Gastroesophageal sphincter (tissue), 4 donors: Measurements from ENCODE around the gene UGT3A2. TPM values are rescaled to one million over a fixed set of nuclear protein-coding genes. Genes with fewer than 3 reads are reported as not detected.

Experiments used
- ATAC-seq: fragments of 150-250 bp; one replicate; pipeline ENCODE4 v1.9.1; 2016; ENCODE audit warnings: mild to moderate bottlenecking, moderate library complexity
- H3K27ac ChIP-seq, 4 donors: fragments of 200-600 bp; sonication (generic) in 3 of 4; 1 replicate in 3 of 4; 2 replicates in 1 of 4; pipeline ENCODE4 v1.5.1; 2016 to 2019
- H3K27me3 ChIP-seq: fragments of 200-600 bp; sonication (generic); one replicate; pipeline ENCODE4 v1.5.1; 2019
- H3K36me3 ChIP-seq, 2 donors: fragments of 200-600 bp; sonication (generic); one replicate each; pipeline ENCODE4 v1.5.1; 2019; ENCODE audit warnings: control low read depth in 1 of 2
- H3K4me1 ChIP-seq, 3 donors: fragments of 200-600 bp; sonication (generic); 1 replicate in 2 of 3; 2 replicates in 1 of 3; pipeline ENCODE4 v1.5.1; 2016 to 2019; ENCODE audit warnings: control low read depth in 2 of 3
- H3K4me3 ChIP-seq, 2 donors: fragments of 200-600 bp; sonication (generic); one replicate each; pipeline ENCODE4 v1.5.1; 2019; ENCODE audit warnings: mild to moderate bottlenecking in 1 of 2, moderate library complexity in 1 of 2
- H3K9me3 ChIP-seq, 3 donors: fragments of 200-600 bp; sonication (generic); one replicate each; pipeline ENCODE4 v1.5.1; 2017 to 2019; ENCODE audit warnings: control low read depth in 2 of 3
- CTCF ChIP-seq, 4 experiments: fragments of 200-600 bp in 2 of 4; fragments of 450-650 bp in 2 of 4; sonication (generic) in 1 of 4; IDR thresholded peaks; one replicate each; pipeline ENCODE4 v1.5.1; 2017 to 2019; ENCODE audit warnings: antibody characterized with exemption in 4 of 4, mild to moderate bottlenecking in 2 of 4, moderate library complexity in 2 of 4
- EP300 ChIP-seq: sonication (generic); formaldehyde crosslinking; IDR thresholded peaks from one replicate; pipeline ENCODE4 v1.6.1; 2017; ENCODE audit warnings: antibody characterized with exemption, mild to moderate bottlenecking
- POLR2A ChIP-seq, 2 donors: fragments of 450-650 bp; IDR thresholded peaks; one replicate each; pipeline ENCODE4 v1.6.1; 2017; ENCODE audit warnings: antibody characterized with exemption in 2 of 2, mild to moderate bottlenecking in 2 of 2, moderate library complexity in 1 of 2
- POLR2AphosphoS5 ChIP-seq: sonication (generic); formaldehyde crosslinking; IDR thresholded peaks from one replicate; pipeline ENCODE4 v1.6.1; 2017; ENCODE audit warnings: antibody characterized with exemption
- WGBS, 2 donors: methylation state at CpG; one replicate each; pipeline ENCODE4 v1.1.5; 2018; ENCODE audit warnings: low coverage in 1 of 2; 5-methylcytosine and 5-hydroxymethylcytosine counted together
- total RNA-seq, 4 donors: library from RNA; depleted of rRNA; stranded (reverse); fragments of >200 nt; gene quantifications; one replicate each; pipeline ENCODE4 v1.1.0, GENCODE V29; 2016

UGT3A2 gene
- total RNA-seq, 4 donors from 2014 or later, result not detected

- Histone ChIP-seq H3K36me3 (no peaks in the 10 kb centered on the region), H3K4me1 (no peaks in the 10 kb centered on the region), H3K27me3 (peaks cover 31% of the 10 kb centered on the region), H3K9me3 (no peaks in the 10 kb centered on the region), H3K4me3 (no peak overlapping the region), H3K27ac (no peak overlapping the region)
- WGBS, 2 donors, result 60 to 66% methylated on average over 7 to 8 of the region's 9 CpGs
- ATAC-seq, result no peak
- TF ChIP-seq POLR2A (IDR thresholded peaks at IDR 0.05) (no peak), CTCF (IDR thresholded peaks at IDR 0.05) (no peak), EP300 (no peak)
Observed at GRCh38 chr5:36070687-36071571, 4.2 kb upstream of the UGT3A2 start.

GRCh38 chr5:36068751-36069281, 2.1 kb upstream of the UGT3A2 start:
- H3K27ac ChIP-seq, result no peak overlapping the region
- no peaks in the 10 kb centered on the region for H3K9me3 ChIP-seq
- no peaks in the 10 kb centered on the region for H3K4me1 ChIP-seq
- peaks cover 46% of the 10 kb centered on the region for H3K27me3 ChIP-seq
- TF ChIP-seq POLR2AphosphoS5 (no peak), EP300 (no peak), CTCF (IDR thresholded peaks at IDR 0.05) (no peak), POLR2A (IDR thresholded peaks at IDR 0.05) (no peak)
- H3K36me3 ChIP-seq, result no peaks in the 10 kb centered on the region
- 93% methylated on average over 5 of the region's 5 CpGs; no CpG with 5 or more reads in 1 of the 2 donors for WGBS, 2 donors
- no peak overlapping the region for H3K4me3 ChIP-seq
- no peak for ATAC-seq

GRCh38 chr5:36066001-36066539, 612 bp downstream of the UGT3A2 start:
- TF ChIP-seq POLR2AphosphoS5 (no peak), EP300 (no peak), CTCF (IDR thresholded peaks at IDR 0.05) (no peak), POLR2A (IDR thresholded peaks at IDR 0.05) (no peak)
- Histone ChIP-seq H3K27me3 (peaks cover 40% of the 10 kb centered on the region), H3K4me3 (no peak overlapping the region), H3K9me3 (no peaks in the 10 kb centered on the region), H3K4me1 (no peaks in the 10 kb centered on the region), H3K36me3 (no peaks in the 10 kb centered on the region), H3K27ac (no peak overlapping the region)
- ATAC-seq, result no peak
- 59 to 95% methylated on average over 3 to 6 of the region's 13 CpGs for WGBS, 2 donors

DNA sequence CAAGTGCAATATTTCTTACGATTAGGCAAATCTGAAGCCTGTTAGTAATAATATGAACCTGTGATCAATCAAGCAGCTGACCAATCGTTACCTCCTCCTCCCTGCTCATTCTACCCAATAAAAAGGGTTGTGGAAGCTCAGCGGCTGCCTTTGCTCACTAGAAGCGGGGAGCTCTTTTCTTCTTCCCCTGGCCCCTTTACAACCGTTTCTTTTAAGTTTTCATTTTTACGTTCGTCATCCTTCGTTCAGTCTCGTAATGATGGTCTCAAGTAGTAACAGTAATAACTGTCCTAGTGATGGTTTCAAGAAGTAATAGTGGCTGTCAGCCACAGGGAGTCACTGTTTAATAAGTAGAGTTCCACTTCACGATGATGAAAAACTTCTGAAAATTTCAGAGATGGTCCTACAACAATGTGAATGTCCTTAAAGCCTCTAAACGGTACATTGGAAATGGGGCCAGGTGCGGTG, 6.2 kb downstream of the UGT3A2 start:
- WGBS, 2 donors, result 75 to 77% methylated on average over 10 to 11 of the region's 12 CpGs
- H3K27ac ChIP-seq, result no peak overlapping the region
- H3K9me3 ChIP-seq, result no peaks in the 10 kb centered on the region
- no peak for ATAC-seq
- no peaks in the 10 kb centered on the region for H3K36me3 ChIP-seq
- TF ChIP-seq CTCF (IDR thresholded peaks at IDR 0.05), result no peak
- peaks cover 10% of the 10 kb centered on the region for H3K27me3 ChIP-seq
- H3K4me1 ChIP-seq, result peaks cover 0 to 8% (median 0%) of the 10 kb centered on the region in 3 donors
- no peak overlapping the region for H3K4me3 ChIP-seq
